ENCODE results near the gene PRRG3. TPM values are rescaled to one million over a fixed set of nuclear protein-coding genes. Genes with fewer than 3 reads are reported as not detected.

Gene PRRG3
- total RNA-seq, 4 donors from 2014 or later = 0.91 to 4.5 (median 1.5) TPM

DNA sequence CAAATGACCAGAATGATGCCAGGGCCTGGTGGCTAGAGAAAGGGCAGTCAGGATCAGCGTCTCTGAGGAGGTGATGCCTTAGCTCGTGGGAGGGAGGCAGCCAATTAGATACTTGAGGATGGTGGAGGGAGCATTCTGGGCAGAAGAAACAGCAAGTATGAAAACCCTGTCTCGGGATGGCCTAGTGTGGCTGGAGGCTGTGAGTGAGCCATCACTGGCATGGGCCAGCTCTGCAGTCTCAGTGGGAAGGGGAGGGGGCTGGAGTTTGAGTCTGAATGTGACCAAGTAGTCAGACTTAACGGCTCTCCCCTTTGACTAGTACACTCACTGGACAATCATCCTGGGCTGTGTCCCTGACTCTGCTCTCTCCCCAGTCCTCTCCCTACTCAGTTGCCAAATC, 46.3 kb downstream of the PRRG3 start:
- no peak for DNase-seq (ENCODE audit: extremely low spot score)
- TF ChIP-seq, protein P1, sequence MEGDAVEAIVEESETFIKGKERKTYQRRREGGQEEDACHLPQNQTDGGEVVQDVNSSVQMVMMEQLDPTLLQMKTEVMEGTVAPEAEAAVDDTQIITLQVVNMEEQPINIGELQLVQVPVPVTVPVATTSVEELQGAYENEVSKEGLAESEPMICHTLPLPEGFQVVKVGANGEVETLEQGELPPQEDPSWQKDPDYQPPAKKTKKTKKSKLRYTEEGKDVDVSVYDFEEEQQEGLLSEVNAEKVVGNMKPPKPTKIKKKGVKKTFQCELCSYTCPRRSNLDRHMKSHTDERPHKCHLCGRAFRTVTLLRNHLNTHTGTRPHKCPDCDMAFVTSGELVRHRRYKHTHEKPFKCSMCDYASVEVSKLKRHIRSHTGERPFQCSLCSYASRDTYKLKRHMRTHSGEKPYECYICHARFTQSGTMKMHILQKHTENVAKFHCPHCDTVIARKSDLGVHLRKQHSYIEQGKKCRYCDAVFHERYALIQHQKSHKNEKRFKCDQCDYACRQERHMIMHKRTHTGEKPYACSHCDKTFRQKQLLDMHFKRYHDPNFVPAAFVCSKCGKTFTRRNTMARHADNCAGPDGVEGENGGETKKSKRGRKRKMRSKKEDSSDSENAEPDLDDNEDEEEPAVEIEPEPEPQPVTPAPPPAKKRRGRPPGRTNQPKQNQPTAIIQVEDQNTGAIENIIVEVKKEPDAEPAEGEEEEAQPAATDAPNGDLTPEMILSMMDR (IDR thresholded peaks at IDR 0.05) = no peak
- TF ChIP-seq POLR2A (IDR thresholded peaks at IDR 0.05; ENCODE audit: low read depth) = no peak
- no peak for TF ChIP-seq POLR2AphosphoS5 (IDR thresholded peaks at IDR 0.05)
- TF ChIP-seq EP300 (IDR thresholded peaks at IDR 0.05) = no peak
- WGBS = 56% methylated on average over 4 of the region's 4 CpGs
- no peaks in the 10 kb centered on the region for H3K36me3 ChIP-seq
- no peaks in the 10 kb centered on the region for H3K9me3 ChIP-seq
- H3K4me3 ChIP-seq = no peak overlapping the region
- H3K4me1 ChIP-seq = no peaks in the 10 kb centered on the region
- H3K27ac ChIP-seq (replicated peaks in 1 of 4) = no peak overlapping the region
- no peaks in the 10 kb centered on the region for H3K27me3 ChIP-seq
- intact Hi-C loops (cut with DNase I) = no loop called here

DNA sequence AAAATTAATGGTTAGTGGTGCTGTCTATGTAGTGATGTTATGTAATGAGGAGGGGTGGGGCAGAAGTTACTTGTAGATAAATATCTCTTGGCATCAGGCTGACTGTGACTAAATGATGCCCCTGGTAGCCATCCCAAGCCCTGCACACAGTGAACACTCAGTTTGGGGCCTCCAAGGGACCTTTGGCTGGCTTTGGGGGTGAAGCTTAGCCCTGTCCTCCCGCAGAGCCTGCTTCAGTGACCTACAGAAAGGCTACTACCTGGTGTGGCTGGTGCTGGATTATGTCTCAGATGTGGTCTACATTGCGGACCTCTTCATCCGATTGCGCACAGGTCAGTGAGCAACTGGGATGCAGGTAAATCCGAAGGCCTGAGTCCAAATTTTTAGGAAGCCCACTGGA, 47.1 kb downstream of the PRRG3 start:
- no peaks in the 10 kb centered on the region for H3K9me3 ChIP-seq
- no peaks in the 10 kb centered on the region for H3K4me1 ChIP-seq
- no peaks in the 10 kb centered on the region for H3K27me3 ChIP-seq
- no peak overlapping the region for H3K4me3 ChIP-seq
- no peak overlapping the region for H3K27ac ChIP-seq (replicated peaks in 1 of 4)
- 100% methylated on average over 1 of the region's 5 CpGs for WGBS
- DNase-seq (ENCODE audit: extremely low spot score) = no peak
- no peaks in the 10 kb centered on the region for H3K36me3 ChIP-seq
- intact Hi-C loops (cut with DNase I) = no loop called here
- TF ChIP-seq EP300 (IDR thresholded peaks at IDR 0.05) = no peak
- TF ChIP-seq POLR2A (IDR thresholded peaks at IDR 0.05; ENCODE audit: low read depth) = no peak
- TF ChIP-seq, protein P1 (IDR thresholded peaks at IDR 0.05) = no peak
- no peak for TF ChIP-seq POLR2AphosphoS5 (IDR thresholded peaks at IDR 0.05)

DNA sequence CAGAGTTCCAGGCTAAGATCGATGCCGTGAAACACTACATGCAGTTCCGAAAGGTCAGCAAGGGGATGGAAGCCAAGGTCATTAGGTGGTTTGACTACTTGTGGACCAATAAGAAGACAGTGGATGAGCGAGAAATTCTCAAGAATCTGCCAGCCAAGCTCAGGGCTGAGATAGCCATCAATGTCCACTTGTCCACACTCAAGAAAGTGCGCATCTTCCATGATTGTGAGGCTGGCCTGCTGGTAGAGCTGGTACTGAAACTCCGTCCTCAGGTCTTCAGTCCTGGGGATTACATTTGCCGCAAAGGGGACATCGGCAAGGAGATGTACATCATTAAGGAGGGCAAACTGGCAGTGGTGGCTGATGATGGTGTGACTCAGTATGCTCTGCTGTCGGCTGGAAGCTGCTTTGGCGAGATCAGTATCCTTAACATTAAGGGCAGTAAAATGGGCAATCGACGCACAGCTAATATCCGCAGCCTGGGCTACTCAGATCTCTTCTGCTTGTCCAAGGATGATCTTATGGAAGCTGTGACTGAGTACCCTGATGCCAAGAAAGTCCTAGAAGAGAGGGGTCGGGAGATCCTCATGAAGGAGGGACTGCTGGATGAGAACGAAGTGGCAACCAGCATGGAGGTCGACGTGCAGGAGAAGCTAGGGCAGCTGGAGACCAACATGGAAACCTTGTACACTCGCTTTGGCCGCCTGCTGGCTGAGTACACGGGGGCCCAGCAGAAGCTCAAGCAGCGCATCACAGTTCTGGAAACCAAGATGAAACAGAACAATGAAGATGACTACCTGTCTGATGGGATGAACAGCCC, 48.6 kb downstream of the PRRG3 start:
- intact Hi-C loops (cut with DNase I) = no loop called here
- H3K4me3 ChIP-seq = no peak overlapping the region
- H3K27me3 ChIP-seq = no peaks in the 10 kb centered on the region
- DNase-seq (ENCODE audit: extremely low spot score) = no peak
- 88% methylated on average over 19 of the region's 21 CpGs for WGBS
- no peaks in the 10 kb centered on the region for H3K36me3 ChIP-seq
- no peaks in the 10 kb centered on the region for H3K4me1 ChIP-seq
- H3K9me3 ChIP-seq = no peaks in the 10 kb centered on the region
- H3K27ac ChIP-seq (replicated peaks in 1 of 4) = no peak overlapping the region
- TF ChIP-seq POLR2AphosphoS5 (IDR thresholded peaks at IDR 0.05) (no peak), POLR2A (IDR thresholded peaks at IDR 0.05; ENCODE audit: low read depth) (no peak), EP300 (IDR thresholded peaks at IDR 0.05) (no peak)
- TF ChIP-seq, protein P1 (IDR thresholded peaks at IDR 0.05) = no peak

DNA sequence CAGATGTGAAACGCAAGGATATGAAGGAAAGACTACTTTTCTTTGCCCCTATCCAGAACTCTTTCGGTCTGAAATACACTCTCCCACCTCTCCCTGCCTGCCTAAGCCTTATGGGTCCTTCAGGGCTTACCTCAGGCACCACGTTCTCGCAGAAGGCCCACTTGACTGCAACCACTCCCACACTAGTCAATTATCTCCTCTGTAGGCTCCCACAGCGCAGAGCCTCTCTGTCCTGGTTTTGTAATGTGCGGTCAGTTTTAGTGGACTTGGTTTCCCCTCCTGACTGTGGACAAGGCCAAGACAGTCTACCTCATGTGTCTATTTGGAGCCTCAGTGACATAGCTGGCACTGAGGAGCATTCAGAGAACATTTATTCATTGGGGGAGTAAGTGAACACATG, 50.4 kb downstream of the PRRG3 start:
- WGBS = 77% methylated on average over 6 of the region's 6 CpGs
- H3K27ac ChIP-seq (replicated peaks in 1 of 4) = no peak overlapping the region

More for the DNA sequence above, 50.4 kb downstream of the PRRG3 start:
- Histone ChIP-seq H3K36me3 (no peaks in the 10 kb centered on the region), H3K9me3 (no peaks in the 10 kb centered on the region), H3K4me1 (no peaks in the 10 kb centered on the region), H3K27me3 (no peaks in the 10 kb centered on the region), H3K4me3 (no peak overlapping the region)
- no peak for DNase-seq (ENCODE audit: extremely low spot score)
- TF ChIP-seq, protein P1 (IDR thresholded peaks at IDR 0.05) = no peak
- TF ChIP-seq POLR2AphosphoS5 (IDR thresholded peaks at IDR 0.05) (no peak), POLR2A (IDR thresholded peaks at IDR 0.05; ENCODE audit: low read depth) (no peak), EP300 (IDR thresholded peaks at IDR 0.05) (no peak)
- intact Hi-C loops (cut with DNase I) = no loop called here
